Ishikawa (cell line): ENCODE data around the gene RPS14.

Source experiments
- EP300 ChIP-seq: IDR thresholded peaks from 2 replicates; pipeline ENCODE4 v1.6.1; 2012; ENCODE audit warnings: borderline replicate concordance
- MAX ChIP-seq: IDR thresholded peaks from 2 replicates; pipeline ENCODE4 v1.6.1; 2012
- RAD21 ChIP-seq: IDR thresholded peaks from 2 replicates; pipeline ENCODE4 v1.6.1; 2012; ENCODE audit warnings: low read depth
- TAF1 ChIP-seq: IDR thresholded peaks from 2 replicates; pipeline ENCODE4 v1.6.1; 2012; ENCODE audit warnings: low read depth, mild to moderate bottlenecking
- TEAD4 ChIP-seq: IDR thresholded peaks from 2 replicates; pipeline ENCODE4 v1.6.1; 2012
- YY1 ChIP-seq: IDR thresholded peaks from 2 replicates; pipeline ENCODE4 v1.6.1; 2012; ENCODE audit warnings: low read depth

- no peak for TF ChIP-seq EP300
- no peak for TF ChIP-seq TEAD4
- TF ChIP-seq MAX = no peak
- TF ChIP-seq TAF1 = no peak
- no peak for TF ChIP-seq YY1
- TF ChIP-seq RAD21 = no peak
These were observed 46.6 kb upstream of the RPS14 start for GRCh38 chr5:150496098-150496497.
